Ureter (tissue), 1 donor: ENCODE results near the gene SH2D4B. TPM values are rescaled to one million over a fixed set of nuclear protein-coding genes. Genes with fewer than 3 reads are reported as not detected.

Experiments used
- DNase-seq: peaks from one replicate; pipeline ENCODE4 v3.0.0-alpha.2; 2020; ENCODE audit warnings: low spot score
- total RNA-seq: library from RNA; stranded (reverse); gene quantifications from one replicate; pipeline ENCODE4 v1.2.4, GENCODE V29; 2023
- donor health status: DM: yes; HTN: yes; CAD: no.

The SH2D4B gene
- total RNA-seq, 1 donor from 2014 or later = not detected

DNA sequence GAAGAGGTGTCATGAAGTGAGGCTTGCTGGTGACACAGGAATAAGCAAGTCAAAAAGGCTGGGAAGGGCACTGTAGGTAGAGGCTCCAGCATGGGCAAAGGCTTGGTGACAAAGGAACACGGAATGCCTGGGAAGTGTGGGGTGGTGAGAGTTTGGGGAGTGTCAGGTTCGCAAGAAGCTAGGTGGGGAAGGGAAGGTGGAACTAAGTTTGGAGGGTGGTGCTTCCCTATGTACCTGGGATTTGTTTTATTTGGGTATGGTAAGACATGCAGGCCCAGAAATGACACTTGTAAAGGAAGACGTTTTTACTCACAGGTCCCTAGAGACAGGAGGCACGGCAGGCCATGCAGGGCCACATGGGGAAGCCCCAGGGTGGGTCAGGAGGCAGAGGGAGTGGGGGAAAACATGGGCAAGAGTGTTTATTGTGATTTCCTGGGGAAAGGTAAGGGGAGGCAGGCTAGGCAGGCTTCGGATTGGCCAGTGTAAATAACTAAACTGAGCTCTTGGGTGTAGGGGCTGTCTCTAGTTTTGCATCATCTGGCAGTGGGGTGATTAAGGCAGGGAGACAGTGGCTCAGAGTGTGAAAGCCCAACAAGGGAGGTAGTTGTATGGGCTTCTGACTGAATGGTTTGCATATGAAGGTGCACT, 52.1 kb downstream of the SH2D4B start:
- DNase-seq = no peak

GRCh38 chr10:80590585-80591125, 53.0 kb downstream of the SH2D4B start:
- DNase-seq = no peak

DNA sequence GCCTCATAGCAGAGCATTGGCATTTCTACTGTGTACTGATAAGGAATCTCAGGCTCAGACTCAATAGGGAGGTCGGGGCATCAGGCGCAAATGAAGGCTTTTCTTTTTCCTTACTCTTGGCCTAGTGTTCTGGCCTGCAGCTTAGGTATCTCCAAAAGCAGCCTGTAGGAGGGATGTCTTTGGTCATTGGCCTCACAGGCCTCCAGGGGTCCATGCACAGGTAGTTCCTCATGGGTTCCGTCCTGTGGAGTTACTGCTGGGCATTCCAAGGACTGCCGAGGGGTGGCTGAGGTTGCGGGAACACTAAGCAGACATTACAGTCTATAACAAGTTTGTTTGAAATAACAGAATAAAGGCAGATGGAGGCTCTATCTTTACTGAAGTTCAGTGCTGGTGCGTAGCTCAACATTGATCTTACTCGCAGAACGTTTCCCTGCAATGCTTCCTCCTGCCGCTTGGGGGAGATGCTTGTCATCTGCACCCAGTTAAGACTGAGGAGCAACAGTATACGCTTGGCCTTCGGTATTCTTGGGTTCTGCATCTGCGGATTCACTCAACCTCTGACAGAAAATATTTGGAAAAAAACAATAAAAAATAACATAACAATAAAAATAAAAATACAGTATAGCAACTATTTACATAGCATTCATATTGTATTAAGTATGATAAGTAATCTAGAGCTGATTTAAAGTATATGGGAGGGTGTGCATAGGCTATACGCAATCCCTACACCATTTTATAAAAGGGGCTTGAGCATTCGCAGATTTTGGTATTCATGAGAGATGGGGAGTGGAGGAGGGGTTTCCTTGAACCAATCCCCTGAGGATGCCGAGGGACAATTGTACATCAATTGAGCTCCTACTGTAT, 58.9 kb downstream of the SH2D4B start:
- DNase-seq = no peak

- DNase-seq = no peak
These were observed 60.5 kb downstream of the SH2D4B start for GRCh38 chr10:80598084-80598798.

DNA sequence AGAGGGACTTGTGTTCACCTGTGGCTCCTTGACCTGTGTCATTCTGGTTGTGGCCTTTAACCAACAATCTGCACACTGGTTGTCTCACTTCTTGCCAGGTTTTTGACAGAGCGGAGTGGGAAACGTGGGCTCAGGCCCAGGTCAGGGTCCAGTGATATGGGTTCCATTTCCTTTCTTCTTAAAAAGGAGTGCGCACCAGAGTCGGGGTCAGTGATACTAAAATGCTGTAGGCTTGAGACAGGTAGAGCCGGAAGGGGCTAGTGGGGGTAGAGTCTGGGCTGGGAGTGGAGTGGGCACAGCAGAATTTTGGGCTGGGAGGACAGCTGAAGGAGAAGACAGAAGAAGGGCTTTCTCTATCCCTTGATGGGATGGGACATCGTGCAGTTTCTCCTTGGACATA, 61.2 kb downstream of the SH2D4B start:
- DNase-seq = no peak

GRCh38 chr10:80599424-80599847, 61.7 kb downstream of the SH2D4B start:
- no peak for DNase-seq

GRCh38 chr10:80600256-80600655, 62.6 kb downstream of the SH2D4B start:
- DNase-seq = no peak

- DNase-seq = no peak
These were observed 65.2 kb downstream of the SH2D4B start for GRCh38 chr10:80602881-80603280.

DNA sequence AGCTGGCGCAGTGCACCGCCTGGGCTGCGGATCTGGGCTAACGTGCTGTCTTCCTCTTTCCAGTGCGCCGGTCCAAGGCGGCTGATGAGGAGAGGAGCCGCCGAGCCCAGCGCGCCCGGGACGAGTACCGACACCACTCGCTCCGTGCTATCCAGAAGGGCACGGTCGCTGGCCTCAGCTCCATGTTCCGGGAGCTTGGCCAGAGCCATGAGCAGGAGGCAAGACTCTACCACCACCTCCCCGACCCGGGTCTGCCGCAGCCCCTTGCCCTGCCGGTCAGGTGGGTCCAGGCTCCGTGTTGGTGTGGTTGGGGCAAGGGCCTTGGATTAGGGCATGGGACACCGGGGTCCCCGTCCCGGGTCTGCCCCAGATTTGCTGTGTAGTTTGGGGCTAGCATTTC, 65.8 kb downstream of the SH2D4B start:
- no peak for DNase-seq

GRCh38 chr10:80608706-80609105, 71.0 kb downstream of the SH2D4B start:
- no peak for DNase-seq

- no peak for DNase-seq
These were observed 71.6 kb downstream of the SH2D4B start for GRCh38 chr10:80609331-80609730.

GRCh38 chr10:80611481-80612185, 73.9 kb downstream of the SH2D4B start:
- DNase-seq = no peak

DNA sequence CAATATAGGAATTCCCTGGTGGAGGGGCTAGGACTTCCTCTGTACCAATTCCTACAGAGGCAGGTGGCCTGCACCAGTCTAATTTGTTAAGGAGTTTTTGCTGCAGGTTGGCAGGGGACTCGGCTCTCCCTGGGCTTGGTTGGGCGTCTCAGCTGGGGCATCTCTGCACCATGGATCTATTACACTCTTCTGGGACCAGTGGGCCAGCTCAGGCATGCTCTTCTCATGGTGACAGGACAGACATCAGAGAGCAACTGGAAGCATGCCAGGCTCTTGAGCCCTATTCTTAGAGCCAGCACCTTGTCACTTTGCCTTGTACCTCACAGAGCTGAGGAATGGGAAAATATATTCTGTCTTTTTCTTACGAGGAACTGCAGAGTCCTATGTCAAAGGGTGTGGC, 74.6 kb downstream of the SH2D4B start:
- no peak for DNase-seq

- DNase-seq = no peak
These were observed 75.9 kb downstream of the SH2D4B start for GRCh38 chr10:80613466-80614170.

- no peak for DNase-seq
These were observed 77.1 kb downstream of the SH2D4B start for GRCh38 chr10:80614576-80615416.

DNA sequence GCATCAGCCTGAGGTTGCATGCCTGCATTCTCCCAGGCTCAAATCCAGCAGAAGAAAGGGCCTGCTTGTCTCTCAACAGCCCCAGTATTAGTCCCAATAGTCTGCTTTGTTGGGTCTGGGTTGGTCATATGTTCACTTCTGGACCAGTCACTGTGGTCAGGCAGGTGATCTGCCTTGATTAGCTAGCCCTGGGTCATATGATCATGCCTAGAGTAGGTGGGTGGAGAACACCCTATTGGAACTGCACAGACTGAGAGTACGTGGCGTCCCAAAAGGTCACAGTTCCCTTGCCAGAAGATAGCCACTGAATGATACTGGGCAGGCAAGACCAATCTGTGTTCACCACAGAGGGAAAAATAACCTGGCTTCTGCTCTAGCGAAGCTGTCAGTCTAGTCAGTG, 80.1 kb downstream of the SH2D4B start:
- no peak for DNase-seq

- DNase-seq = peak; percentile 23
These were observed 81.3 kb downstream of the SH2D4B start for GRCh38 chr10:80619036-80619435.

DNA sequence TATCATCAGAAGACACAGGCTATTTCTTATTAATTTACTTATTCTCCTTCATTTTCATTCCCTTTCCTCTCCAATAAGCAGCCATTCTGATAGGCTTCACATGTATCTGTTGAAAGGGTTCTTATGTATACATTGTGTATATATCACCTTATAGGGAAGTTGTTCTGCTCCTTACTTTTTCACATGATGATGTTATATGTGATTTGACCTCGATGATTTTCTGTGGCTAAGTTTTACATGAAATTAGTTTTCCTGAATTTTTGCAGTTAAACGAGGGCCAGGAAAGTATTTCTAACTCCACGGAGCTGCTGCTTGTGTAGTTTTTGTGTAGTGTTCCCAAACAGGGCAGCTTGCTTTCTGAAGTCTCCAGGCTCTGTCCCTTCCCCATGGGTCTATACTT, 84.5 kb downstream of the SH2D4B start:
- no peak for DNase-seq

GRCh38 chr10:80630324-80630723, 92.6 kb downstream of the SH2D4B start:
- DNase-seq = no peak

DNA sequence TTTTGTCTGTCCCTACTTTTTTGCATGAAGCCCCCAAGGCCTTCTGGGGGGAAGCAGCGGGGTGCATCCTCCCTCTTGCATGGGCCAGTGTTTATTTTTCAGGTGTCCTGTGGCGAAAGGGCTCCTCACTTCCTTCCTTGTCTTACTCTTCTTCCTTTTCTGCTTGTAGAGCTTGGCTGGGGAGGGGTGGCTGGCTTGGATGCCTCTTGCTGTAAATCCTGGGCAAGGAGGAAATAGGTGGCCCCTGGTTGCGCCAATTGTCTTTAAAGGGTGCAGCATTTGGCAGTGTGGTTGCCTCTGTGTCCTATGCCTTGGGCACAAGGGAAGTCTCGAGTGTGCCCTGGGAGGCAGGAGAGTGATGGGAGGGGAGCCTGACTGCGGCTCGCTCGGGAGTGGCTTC, 95.0 kb downstream of the SH2D4B start:
- no peak for DNase-seq
